HG03064 (cell line): ENCODE results near the gene TMEM63C.

Source experiments
- ATAC-seq: cut with Tn5 transposase; IDR thresholded peaks from one replicate; pipeline ENCODE4 v1.9.1; 2021; ENCODE audit warnings: low read depth; ENCODE audit not compliant: unreplicated experiment

The TMEM63C gene

GRCh38 chr14:77306851-77307496 is 125.4 kb downstream of the TMEM63C start:
- ATAC-seq: no peak
